Kidney (tissue), 22 donors: ENCODE measurements around the gene NUDT9. TPM values are rescaled to one million over a fixed set of nuclear protein-coding genes. Genes with fewer than 3 reads are reported as not detected.

Experiments
- DNase-seq, 5 donors: peaks; one replicate each; pipeline ENCODE4 v3.0.0-alpha.2; 2013 to 2020
- FAIRE-seq: peaks from 2 replicates; lab custom pipeline; 2012; peaks lifted over from hg19 to GRCh38; lab: Jason Lieb, UNC
- H3K27ac ChIP-seq, 2 donors: one replicate each; pipeline ENCODE4 v1.7.0; 2013; ENCODE audit warnings: low read depth in 2 of 2, low read length in 2 of 2, inconsistent platforms in 1 of 2
- H3K27me3 ChIP-seq: one replicate; pipeline ENCODE4 v1.7.1; 2013; ENCODE audit warnings: low read length, inconsistent platforms; ENCODE audit not compliant: control insufficient read depth, insufficient read depth
- H3K36me3 ChIP-seq, 3 donors: one replicate each; pipeline versions ENCODE4 v1.7.0 to v1.7.1; 2013; ENCODE audit warnings: low read length in 3 of 3, control low read depth in 1 of 3, inconsistent platforms in 1 of 3; ENCODE audit not compliant: insufficient read depth in 3 of 3, control insufficient read depth in 2 of 3
- H3K4me1 ChIP-seq, 3 donors: one replicate each; pipeline versions ENCODE4 v1.7.0 to v1.7.1; 2013; ENCODE audit warnings: low read length in 3 of 3, inconsistent platforms in 1 of 3, low read depth in 1 of 3; ENCODE audit not compliant: control insufficient read depth in 2 of 3, insufficient read depth in 2 of 3
- H3K4me3 ChIP-seq, 3 donors: one replicate each; pipeline versions ENCODE4 v1.7.0 to v1.8.1; 2013; ENCODE audit warnings: low read length in 3 of 3, control low read depth in 1 of 3, inconsistent platforms in 1 of 3
- H3K9ac ChIP-seq, 3 donors: one replicate each; pipeline versions ENCODE4 v1.7.0 to v1.7.1; 2013; ENCODE audit warnings: low read length in 3 of 3, control low read depth in 1 of 3, inconsistent platforms in 1 of 3
- H3K9me3 ChIP-seq, 3 donors: one replicate each; pipeline versions ENCODE4 v1.7.0 to v1.7.1; 2013; ENCODE audit warnings: low read length in 3 of 3, control low read depth in 1 of 3, inconsistent platforms in 1 of 3; ENCODE audit not compliant: control insufficient read depth in 2 of 3, insufficient read depth in 1 of 3
- intact Hi-C: fragments of 100-400 bp; cut with DNase I; formaldehyde crosslinking; loops from one replicate; pipeline ENCODE4 v1.11.1; 2022
- long read RNA-seq, 10 donors: library from polyadenylated mRNA in 1 of 10; unstranded in 1 of 10; transcript quantifications; one replicate each; pipeline ENCODE4 v2.0.0 and lab custom pipeline, GENCODE V29; 2021 to 2026
- polyA plus RNA-seq: library from polyadenylated mRNA; stranded (reverse); fragments of 350-450 nt; fragmentation: Illumina TruSeq; extraction: RNeasy Lipid Tissue Mini Kit (QIAGEN cat#74804); gene quantifications from one replicate; pipeline ENCODE4 v1.2.3, GENCODE V29; 2014; ENCODE audit warnings: low read depth, low replicate concordance; ENCODE audit not compliant: insufficient read depth
- total RNA-seq: library from RNA; stranded (reverse); fragmentation: NEBNext Ultra II Directional; extraction: Animal tissue kit (Norgen Biotek cat#: 25700); gene quantifications from one replicate; pipeline ENCODE4 v1.2.1, GENCODE V29; 2021
- TF ChIP-seq, protein P1 (sequence below): IDR thresholded peaks from 3 replicates; pipeline ENCODE4 v1.5.1; 2012; ENCODE audit warnings: mild to moderate bottlenecking, moderate library complexity, borderline replicate concordance; ENCODE audit not compliant: insufficient read depth; ENCODE audit errors: extremely low read depth
- donor health status: control.
- donor health status: control.
- donor health status: control.
- donor health status: control.
- donor health status: control.
- donor health status: DM: yes; HTN: yes; CAD: no.
- donor health status: Normal renal cell carcinoma (clear cell type).

Gene NUDT9, protein sequence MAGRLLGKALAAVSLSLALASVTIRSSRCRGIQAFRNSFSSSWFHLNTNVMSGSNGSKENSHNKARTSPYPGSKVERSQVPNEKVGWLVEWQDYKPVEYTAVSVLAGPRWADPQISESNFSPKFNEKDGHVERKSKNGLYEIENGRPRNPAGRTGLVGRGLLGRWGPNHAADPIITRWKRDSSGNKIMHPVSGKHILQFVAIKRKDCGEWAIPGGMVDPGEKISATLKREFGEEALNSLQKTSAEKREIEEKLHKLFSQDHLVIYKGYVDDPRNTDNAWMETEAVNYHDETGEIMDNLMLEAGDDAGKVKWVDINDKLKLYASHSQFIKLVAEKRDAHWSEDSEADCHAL
- 30.4 TPM for total RNA-seq
- 49.5 TPM for polyA plus RNA-seq
- long read RNA-seq, donor 1, transcript NUDT9-201 (8 exons, 1,701 nt) = major isoform, 9 of 36 reads
- long read RNA-seq, donor 1, partial matches to known transcripts = 27 of 36 reads
- long read RNA-seq, donor 1, other reads (novel, unspliced or antisense) = 0 of 36 reads
- long read RNA-seq, donor 2, transcript NUDT9-201 (8 exons, 1,701 nt) = major isoform, 10 of 21 reads
- long read RNA-seq, donor 2, partial matches to known transcripts = 11 of 21 reads
- long read RNA-seq, donor 2, other reads (novel, unspliced or antisense) = 0 of 21 reads
- long read RNA-seq, donor 3, transcript NUDT9-201 (8 exons, 1,701 nt) = major isoform, 8 of 50 reads
- long read RNA-seq, donor 3, partial matches to known transcripts = 41 of 50 reads
- long read RNA-seq, donor 3, other reads (novel, unspliced or antisense) = 0 of 50 reads
- long read RNA-seq, donor 4, transcript NUDT9-201 (8 exons, 1,701 nt) = major isoform, 14 of 17 reads
- long read RNA-seq, donor 4, partial matches to known transcripts = 0 of 17 reads
- long read RNA-seq, donor 4, other reads (novel, unspliced or antisense) = 0 of 17 reads
- long read RNA-seq, donor 5 = 0 reads
- long read RNA-seq, donor 6, transcript NUDT9-201 (8 exons, 1,701 nt) = major isoform, 24 of 79 reads
- long read RNA-seq, donor 6, partial matches to known transcripts = 55 of 79 reads
- long read RNA-seq, donor 6, other reads (novel, unspliced or antisense) = 0 of 79 reads
- long read RNA-seq, donor 7, transcript NUDT9-201 (8 exons, 1,701 nt) = major isoform, 22 of 29 reads
- long read RNA-seq, donor 7, partial matches to known transcripts = 2 of 29 reads
- long read RNA-seq, donor 7, other reads (novel, unspliced or antisense) = 5 of 29 reads
- long read RNA-seq, donor 8, transcript NUDT9-201 (8 exons, 1,701 nt) = major isoform, 8 of 22 reads
- long read RNA-seq, donor 8, partial matches to known transcripts = 12 of 22 reads
- long read RNA-seq, donor 8, other reads (novel, unspliced or antisense) = 0 of 22 reads
- long read RNA-seq, donor 9, partial matches to known transcripts = 8 of 12 reads
- long read RNA-seq, donor 9, other reads (novel, unspliced or antisense) = 0 of 12 reads
- long read RNA-seq, donor 10, transcript NUDT9-201 (8 exons, 1,701 nt) = major isoform, 7 of 25 reads
- long read RNA-seq, donor 10, partial matches to known transcripts = 18 of 25 reads
- long read RNA-seq, donor 10, other reads (novel, unspliced or antisense) = 0 of 25 reads

DNA sequence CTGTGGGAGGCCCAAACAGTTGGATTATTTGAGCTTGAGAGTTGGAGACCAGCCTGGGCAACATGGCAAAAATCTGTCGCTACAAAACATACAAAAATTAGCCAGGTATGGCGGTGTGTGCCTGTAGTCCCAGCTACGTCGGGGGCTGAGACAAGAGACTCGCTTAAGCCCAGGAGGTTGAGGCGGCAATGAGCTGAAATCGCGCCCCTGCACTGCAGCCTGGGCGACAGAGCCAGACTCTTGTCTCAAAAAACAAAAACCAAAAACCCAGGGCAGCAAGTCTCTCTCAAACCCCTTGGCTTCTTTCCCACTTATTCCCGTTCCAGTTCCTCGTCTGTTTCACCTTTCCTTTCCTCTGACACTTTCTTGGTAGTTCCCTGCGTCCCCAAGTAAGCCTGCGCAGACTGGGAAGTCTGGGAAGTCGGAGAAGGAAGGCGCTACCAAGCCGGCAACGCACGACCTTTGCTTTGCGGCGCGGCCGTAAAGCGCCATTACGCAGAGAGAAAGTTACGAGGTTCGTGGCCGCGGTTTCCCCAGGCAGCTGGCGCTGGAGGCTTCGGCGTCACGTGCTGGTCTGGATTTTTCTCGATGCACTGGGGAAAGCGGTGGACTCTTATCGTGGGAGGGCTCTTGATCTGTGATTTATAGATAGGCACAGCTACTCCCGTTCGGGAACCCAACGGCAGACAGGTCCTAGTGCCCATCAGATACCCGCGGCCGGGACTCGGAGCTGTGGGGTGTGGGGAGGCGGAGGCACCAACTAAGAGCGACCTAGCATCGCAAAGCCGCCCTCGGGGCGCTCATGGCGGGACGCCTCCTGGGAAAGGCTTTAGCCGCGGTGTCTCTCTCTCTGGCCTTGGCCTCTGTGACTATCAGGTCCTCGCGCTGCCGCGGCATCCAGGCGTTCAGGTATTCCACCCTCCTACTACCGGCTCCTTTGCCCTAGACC is at the start of gene NUDT9:
Gene NUDT9 (plus strand): TSS at position 470 of the 949 bp plus-strand sequence. CDS start 333 bp downstream, at position 803.
- Histone ChIP-seq H3K27me3 (no peaks in the 10 kb centered on the region), H3K4me1 (peaks cover 8 to 13% (median 9%) of the 10 kb centered on the region in 3 donors), H3K27ac (peak within 1 kb of the TSS; percentile 94 to 95), H3K9me3 (no peaks in the 10 kb centered on the region), H3K9ac (peak within 1 kb of the TSS; percentile 84 to 97 (median 88)), H3K4me3 (peak within 1 kb of the TSS; percentile 84 to 95 (median 92)), H3K36me3 (no peaks in the 10 kb centered on the region)
- TF ChIP-seq, protein P1, sequence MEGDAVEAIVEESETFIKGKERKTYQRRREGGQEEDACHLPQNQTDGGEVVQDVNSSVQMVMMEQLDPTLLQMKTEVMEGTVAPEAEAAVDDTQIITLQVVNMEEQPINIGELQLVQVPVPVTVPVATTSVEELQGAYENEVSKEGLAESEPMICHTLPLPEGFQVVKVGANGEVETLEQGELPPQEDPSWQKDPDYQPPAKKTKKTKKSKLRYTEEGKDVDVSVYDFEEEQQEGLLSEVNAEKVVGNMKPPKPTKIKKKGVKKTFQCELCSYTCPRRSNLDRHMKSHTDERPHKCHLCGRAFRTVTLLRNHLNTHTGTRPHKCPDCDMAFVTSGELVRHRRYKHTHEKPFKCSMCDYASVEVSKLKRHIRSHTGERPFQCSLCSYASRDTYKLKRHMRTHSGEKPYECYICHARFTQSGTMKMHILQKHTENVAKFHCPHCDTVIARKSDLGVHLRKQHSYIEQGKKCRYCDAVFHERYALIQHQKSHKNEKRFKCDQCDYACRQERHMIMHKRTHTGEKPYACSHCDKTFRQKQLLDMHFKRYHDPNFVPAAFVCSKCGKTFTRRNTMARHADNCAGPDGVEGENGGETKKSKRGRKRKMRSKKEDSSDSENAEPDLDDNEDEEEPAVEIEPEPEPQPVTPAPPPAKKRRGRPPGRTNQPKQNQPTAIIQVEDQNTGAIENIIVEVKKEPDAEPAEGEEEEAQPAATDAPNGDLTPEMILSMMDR = no peak
- intact Hi-C loops = no loop called here
- no peak for FAIRE-seq
- peak; percentile 96 to 99 (median 97) for DNase-seq

DNA sequence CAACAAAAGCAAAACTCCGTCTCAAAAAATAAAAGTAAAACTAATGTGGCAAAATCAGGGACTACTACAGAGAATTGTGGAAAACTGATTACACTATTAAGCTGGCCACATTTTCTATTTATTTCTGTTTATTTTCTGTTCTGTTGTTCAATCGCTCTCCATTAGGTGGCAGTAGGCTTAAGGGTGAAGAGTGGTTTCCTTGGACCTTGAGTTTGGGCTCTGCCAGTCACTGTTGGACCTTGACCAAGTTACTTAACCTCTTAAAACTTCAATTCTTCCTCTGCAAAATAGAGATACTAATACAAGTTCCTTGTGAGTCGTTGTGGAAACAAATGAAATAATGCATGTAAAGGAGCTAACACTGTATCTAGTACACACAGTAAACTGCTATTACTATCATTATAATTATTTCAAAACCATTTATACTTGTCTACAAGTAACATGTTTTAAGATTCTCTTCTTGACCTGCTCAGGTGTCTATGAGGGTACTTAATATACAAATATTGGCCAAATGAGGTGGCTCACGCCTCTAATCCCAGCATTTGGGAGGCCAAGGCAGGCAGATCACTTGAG is 46.6 kb upstream of the NUDT9 start:
- peaks cover 3 to 13% (median 4%) of the 10 kb centered on the region in 3 donors for H3K36me3 ChIP-seq
- H3K27me3 ChIP-seq = no peaks in the 10 kb centered on the region
- H3K9ac ChIP-seq = no peak overlapping the region
- TF ChIP-seq, protein P1 = peak; percentile 72
- FAIRE-seq = peak; percentile 95
- H3K4me1 ChIP-seq = no peaks in the 10 kb centered on the region
- no peaks in the 10 kb centered on the region for H3K9me3 ChIP-seq
- H3K27ac ChIP-seq = no peak overlapping the region
- intact Hi-C loops = no loop called here
- peak in 2 of 5 donors; percentile 45 to 69 for DNase-seq
- no peak overlapping the region for H3K4me3 ChIP-seq
